SK-N-SH treated with all-trans-retinoic acid at 6 μM for 48 hours (cell line): ENCODE data around the gene DOCK1.

ENCODE experiments used
- ATAC-seq: fragments of 200-7000 bp; cut with Tn5 transposase; 3 replicates; pipeline ENCODE4 v1.9.1; 2020; ENCODE audit warnings: mild to moderate bottlenecking, moderate library complexity
- ARNTL ChIP-seq: fragments of 450-650 bp; formaldehyde crosslinking; IDR thresholded peaks from 2 replicates; pipeline ENCODE4 v1.5.0; 2020; ENCODE audit warnings: low read depth, mild to moderate bottlenecking, moderate library complexity, borderline replicate concordance
- BACH2 ChIP-seq: fragments of 250-450 bp; sonication (Bioruptor Pico); IDR thresholded peaks from 2 replicates; pipeline ENCODE4 v1.9.0; 2021; ENCODE audit warnings: mild to moderate bottlenecking, borderline replicate concordance
- CSDC2 ChIP-seq: fragments of 250-450 bp; sonication (Bioruptor Pico); IDR thresholded peaks from 2 replicates; pipeline ENCODE4 v1.5.0; 2020; ENCODE audit warnings: mild to moderate bottlenecking, moderate library complexity
- CSRNP3 ChIP-seq: fragments of 250-450 bp; sonication (Bioruptor Pico); IDR thresholded peaks from 2 replicates; pipeline ENCODE4 v1.5.1; 2021; ENCODE audit warnings: mild to moderate bottlenecking, moderate library complexity
- ESRRG ChIP-seq: fragments of 250-450 bp; sonication (Bioruptor Pico); IDR thresholded peaks from 2 replicates; pipeline ENCODE4 v1.6.1; 2021; ENCODE audit warnings: mild to moderate bottlenecking
- GLIS3 ChIP-seq: fragments of 250-450 bp; sonication (Bioruptor Pico); IDR thresholded peaks from 2 replicates; pipeline ENCODE4 v1.5.0; 2020; ENCODE audit warnings: mild to moderate bottlenecking, moderate library complexity
- ISL1 ChIP-seq: fragments of 250-450 bp; sonication (Bioruptor Pico); IDR thresholded peaks from 2 replicates; pipeline ENCODE4 v2.1.2; 2022; ENCODE audit warnings: mild to moderate bottlenecking, moderate library complexity
- OSR1 ChIP-seq: fragments of 250-450 bp; sonication (Bioruptor Pico); IDR thresholded peaks from 2 replicates; pipeline ENCODE4 v1.8.0; 2022; ENCODE audit warnings: moderate library complexity, mild to moderate bottlenecking, inconsistent platforms
- PATZ1 ChIP-seq: fragments of 250-450 bp; sonication (Bioruptor Pico); IDR thresholded peaks from 2 replicates; pipeline ENCODE4 v1.8.0; 2020; ENCODE audit warnings: mild to moderate bottlenecking, moderate library complexity, borderline replicate concordance
- POU6F1 ChIP-seq: fragments of 250-450 bp; sonication (Bioruptor Pico); IDR thresholded peaks from 2 replicates; pipeline ENCODE4 v1.8.0; 2021; ENCODE audit warnings: low read depth, mild to moderate bottlenecking, moderate library complexity, borderline replicate concordance
- PPARA ChIP-seq: fragments of 250-450 bp; sonication (Bioruptor Pico); IDR thresholded peaks from 2 replicates; pipeline ENCODE4 v1.5.0; 2020; ENCODE audit warnings: mild to moderate bottlenecking, borderline replicate concordance
- RARB ChIP-seq: fragments of 250-450 bp; sonication (Bioruptor Pico); IDR thresholded peaks from 2 replicates; pipeline ENCODE4 v1.8.0; 2021; ENCODE audit warnings: mild to moderate bottlenecking, moderate library complexity
- SNAI2 ChIP-seq: fragments of 250-450 bp; sonication (Bioruptor Pico); IDR thresholded peaks from 2 replicates; pipeline ENCODE4 v1.5.0; 2020; ENCODE audit warnings: mild to moderate bottlenecking, moderate library complexity
- TCF4 ChIP-seq: fragments of 250-450 bp; sonication (Bioruptor Pico); IDR thresholded peaks from 2 replicates; pipeline ENCODE4 v1.8.0; 2021; ENCODE audit warnings: mild to moderate bottlenecking, moderate library complexity, borderline replicate concordance
- TOX ChIP-seq: fragments of 250-450 bp; sonication (Bioruptor Pico); IDR thresholded peaks from 2 replicates; pipeline ENCODE4 v1.8.0; 2021; ENCODE audit warnings: mild to moderate bottlenecking, moderate library complexity, borderline replicate concordance
- ZC3H10 ChIP-seq: fragments of 250-450 bp; sonication (Bioruptor Pico); IDR thresholded peaks from 2 replicates; pipeline ENCODE4 v1.5.1; 2021; ENCODE audit warnings: mild to moderate bottlenecking, moderate library complexity
- ZFP3 ChIP-seq: fragments of 250-450 bp; sonication (Bioruptor Pico); IDR thresholded peaks from 2 replicates; pipeline ENCODE4 v1.5.0; 2020; ENCODE audit warnings: mild to moderate bottlenecking, moderate library complexity
- ZFP30 ChIP-seq: fragments of 450-650 bp; formaldehyde crosslinking; IDR thresholded peaks from 2 replicates; pipeline ENCODE4 v1.5.0; 2022; ENCODE audit warnings: mild to moderate bottlenecking, moderate library complexity
- ZNF565 ChIP-seq: fragments of 450-650 bp; formaldehyde crosslinking; conservative IDR thresholded peaks from 2 replicates; pipeline ENCODE4 v1.5.0; 2020; ENCODE audit warnings: low read depth, mild to moderate bottlenecking, moderate library complexity
- ZNF70 ChIP-seq: fragments of 450-650 bp; formaldehyde crosslinking; IDR thresholded peaks from 2 replicates; pipeline ENCODE4 v1.5.0; 2020; ENCODE audit warnings: mild to moderate bottlenecking, moderate library complexity
- TF ChIP-seq, protein P1 (sequence below): fragments of 250-450 bp; sonication (Bioruptor Pico); IDR thresholded peaks from 2 replicates; pipeline ENCODE4 v1.5.0; 2020; ENCODE audit warnings: mild to moderate bottlenecking, moderate library complexity

Gene DOCK1

GRCh38 chr10:127315888-127316287, 410.7 kb downstream of the DOCK1 start:
- TF ChIP-seq TOX (CRISPR knock-in tag), result no peak
- TF ChIP-seq ZFP3, result no peak
- TF ChIP-seq BACH2, result no peak
- no peak for ATAC-seq

- TF ChIP-seq OSR1 (CRISPR knock-in tag), result no peak
- TF ChIP-seq ZFP30, result no peak
- TF ChIP-seq SNAI2 (CRISPR knock-in tag), result no peak
- TF ChIP-seq POU6F1 (CRISPR knock-in tag), result no peak
- TF ChIP-seq TOX (CRISPR knock-in tag), result no peak
- TF ChIP-seq, protein P1, sequence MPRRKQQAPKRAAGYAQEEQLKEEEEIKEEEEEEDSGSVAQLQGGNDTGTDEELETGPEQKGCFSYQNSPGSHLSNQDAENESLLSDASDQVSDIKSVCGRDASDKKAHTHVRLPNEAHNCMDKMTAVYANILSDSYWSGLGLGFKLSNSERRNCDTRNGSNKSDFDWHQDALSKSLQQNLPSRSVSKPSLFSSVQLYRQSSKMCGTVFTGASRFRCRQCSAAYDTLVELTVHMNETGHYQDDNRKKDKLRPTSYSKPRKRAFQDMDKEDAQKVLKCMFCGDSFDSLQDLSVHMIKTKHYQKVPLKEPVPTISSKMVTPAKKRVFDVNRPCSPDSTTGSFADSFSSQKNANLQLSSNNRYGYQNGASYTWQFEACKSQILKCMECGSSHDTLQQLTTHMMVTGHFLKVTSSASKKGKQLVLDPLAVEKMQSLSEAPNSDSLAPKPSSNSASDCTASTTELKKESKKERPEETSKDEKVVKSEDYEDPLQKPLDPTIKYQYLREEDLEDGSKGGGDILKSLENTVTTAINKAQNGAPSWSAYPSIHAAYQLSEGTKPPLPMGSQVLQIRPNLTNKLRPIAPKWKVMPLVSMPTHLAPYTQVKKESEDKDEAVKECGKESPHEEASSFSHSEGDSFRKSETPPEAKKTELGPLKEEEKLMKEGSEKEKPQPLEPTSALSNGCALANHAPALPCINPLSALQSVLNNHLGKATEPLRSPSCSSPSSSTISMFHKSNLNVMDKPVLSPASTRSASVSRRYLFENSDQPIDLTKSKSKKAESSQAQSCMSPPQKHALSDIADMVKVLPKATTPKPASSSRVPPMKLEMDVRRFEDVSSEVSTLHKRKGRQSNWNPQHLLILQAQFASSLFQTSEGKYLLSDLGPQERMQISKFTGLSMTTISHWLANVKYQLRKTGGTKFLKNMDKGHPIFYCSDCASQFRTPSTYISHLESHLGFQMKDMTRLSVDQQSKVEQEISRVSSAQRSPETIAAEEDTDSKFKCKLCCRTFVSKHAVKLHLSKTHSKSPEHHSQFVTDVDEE (CRISPR knock-in tag), result no peak
- no peak for TF ChIP-seq CSRNP3
- TF ChIP-seq ARNTL (CRISPR knock-in tag), result no peak
- TF ChIP-seq PATZ1 (CRISPR knock-in tag), result no peak
- no peak for TF ChIP-seq TCF4
- TF ChIP-seq PPARA (CRISPR knock-in tag), result no peak
- no peak for TF ChIP-seq ESRRG (CRISPR knock-in tag)
- no peak for TF ChIP-seq ISL1 (CRISPR knock-in tag)
- no peak for TF ChIP-seq GLIS3 (CRISPR knock-in tag)
- no peak for TF ChIP-seq CSDC2 (CRISPR knock-in tag)
- TF ChIP-seq RARB (CRISPR knock-in tag), result no peak
- TF ChIP-seq ZNF70 (CRISPR knock-in tag), result no peak
- no peak for ATAC-seq
Measured at GRCh38 chr10:127318396-127318795, 413.2 kb downstream of the DOCK1 start.

GRCh38 chr10:127319271-127319670, 414.0 kb downstream of the DOCK1 start:
- TF ChIP-seq ISL1 (CRISPR knock-in tag) (no peak), ESRRG (CRISPR knock-in tag) (no peak), ZC3H10 (CRISPR knock-in tag) (no peak), ZNF565 (CRISPR knock-in tag) (no peak), TCF4 (no peak), RARB (CRISPR knock-in tag) (no peak), CSDC2 (CRISPR knock-in tag) (no peak), SNAI2 (CRISPR knock-in tag) (no peak), ZNF70 (CRISPR knock-in tag) (no peak), ZFP30 (no peak)
- no peak for ATAC-seq

GRCh38 chr10:127319691-127320090, 414.5 kb downstream of the DOCK1 start:
- ATAC-seq, result no peak
- TF ChIP-seq CSRNP3, result no peak
- no peak for TF ChIP-seq GLIS3 (CRISPR knock-in tag)
- TF ChIP-seq TOX (CRISPR knock-in tag), result no peak
- TF ChIP-seq TCF4, result no peak
- TF ChIP-seq ZFP30, result no peak
- TF ChIP-seq ZNF70 (CRISPR knock-in tag), result no peak
- no peak for TF ChIP-seq ISL1 (CRISPR knock-in tag)
- TF ChIP-seq PPARA (CRISPR knock-in tag), result no peak
- TF ChIP-seq, all 23 proteins: peak for 0
